Right hindlimb (tissue), 1 donor: ENCODE measurements around the gene TOX4.
"Not testable (repeated sequence)": the region's sequence is repeated elsewhere in the genome, so short reads cannot be mapped to it uniquely, and the experiment has no call there.

Source experiments
- DNase-seq: peaks from one replicate; pipeline ENCODE4 v3.0.0-alpha.2; 2018

Gene TOX4

DNA sequence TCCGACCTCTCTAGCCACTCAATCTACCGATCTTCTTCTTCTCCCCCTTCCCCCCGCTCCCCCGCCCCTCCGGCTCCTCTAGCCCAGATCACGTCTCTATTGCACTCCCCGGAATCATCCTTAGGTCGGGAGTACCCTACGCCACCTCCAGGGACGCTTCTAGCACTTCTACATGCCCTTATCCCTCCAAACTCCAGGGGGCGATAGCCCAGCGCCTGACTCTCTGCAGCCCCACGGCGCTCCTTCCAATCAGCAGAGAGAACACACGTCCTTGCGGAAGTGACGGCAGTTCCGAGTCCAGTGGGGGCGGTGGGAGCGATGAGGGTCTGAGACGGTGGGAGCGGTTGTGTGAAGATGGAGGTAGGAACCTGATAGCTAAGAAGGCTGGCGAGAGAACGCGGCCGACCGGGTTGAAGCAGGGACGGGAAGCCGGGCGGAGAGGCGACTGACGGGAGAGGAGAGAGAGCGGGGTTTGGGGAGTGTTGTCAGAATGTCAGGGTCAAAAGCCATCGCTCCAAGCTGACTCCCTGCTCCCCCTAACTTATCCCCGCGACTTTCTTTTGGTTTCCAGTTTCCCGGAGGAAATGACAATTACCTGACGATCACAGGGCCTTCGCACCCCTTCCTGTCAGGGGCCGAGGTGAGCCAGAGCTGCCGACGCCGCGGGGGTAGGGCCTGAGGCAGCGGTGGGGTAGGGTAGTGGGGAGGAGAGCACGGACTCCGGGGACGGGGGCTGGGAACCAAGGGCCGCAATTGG, at the start of gene TOX4, which contains the start of gene RAB2B:
Gene TOX4 (plus strand): TSS at position 271 of the 757 bp plus-strand sequence. CDS start 84 bp downstream, at position 355.
Gene RAB2B (minus strand): TSS at position 35 of the 757 bp plus-strand sequence. CDS start 87 bp downstream, outside the sequence.
- peak; percentile 99 for DNase-seq

GRCh38 chr14:21428930-21429329, 48.1 kb upstream of the TOX4 start:
- peak; percentile 44 for DNase-seq

DNA sequence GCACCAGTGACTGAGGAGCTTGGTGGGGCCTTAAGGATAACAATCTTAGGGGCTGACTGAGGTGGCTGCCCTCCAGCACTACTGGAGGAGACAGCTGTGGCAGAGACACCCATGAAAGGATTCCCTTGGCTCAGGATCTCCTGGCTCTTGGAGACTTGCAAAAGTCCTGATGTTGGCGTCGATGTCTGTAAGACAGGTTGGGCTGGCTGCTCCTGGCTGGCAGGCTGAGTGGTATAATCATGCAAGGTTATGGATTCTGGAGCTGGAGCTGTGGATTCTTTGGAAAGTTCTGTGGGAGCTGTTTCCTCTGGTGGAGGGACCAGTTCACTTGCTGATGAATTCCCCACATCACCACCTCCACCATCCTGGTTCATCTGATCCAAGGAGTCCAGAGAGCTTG, 45.9 kb upstream of the TOX4 start:
- DNase-seq: no peak

DNA sequence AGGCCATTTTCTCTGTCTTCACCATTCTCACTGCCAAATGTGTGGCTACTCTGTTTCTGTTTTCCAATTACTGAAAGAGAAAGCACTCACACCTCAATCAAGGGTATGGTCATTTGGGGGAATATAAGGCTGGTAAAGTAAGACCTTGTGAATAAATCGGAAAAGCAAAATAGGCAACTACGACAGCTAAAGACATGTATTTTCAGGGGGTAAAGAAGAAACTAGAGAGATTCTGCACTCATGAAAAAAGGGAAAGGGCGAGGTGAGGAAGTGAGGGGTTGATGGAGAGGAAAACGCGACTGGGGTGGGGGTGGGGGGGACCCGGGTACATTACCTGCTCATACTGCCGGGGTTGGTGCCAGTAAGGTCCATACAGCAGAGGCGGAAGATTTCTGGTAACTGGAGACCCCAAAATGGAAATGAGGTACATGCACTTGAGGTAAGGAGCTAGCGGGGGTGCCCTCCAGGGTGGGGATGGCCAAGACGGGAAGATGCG, 40.4 kb upstream of the TOX4 start:
- DNase-seq: no peak

GRCh38 chr14:21437063-21437901, 39.7 kb upstream of the TOX4 start:
- DNase-seq: peak; percentile 100

DNA sequence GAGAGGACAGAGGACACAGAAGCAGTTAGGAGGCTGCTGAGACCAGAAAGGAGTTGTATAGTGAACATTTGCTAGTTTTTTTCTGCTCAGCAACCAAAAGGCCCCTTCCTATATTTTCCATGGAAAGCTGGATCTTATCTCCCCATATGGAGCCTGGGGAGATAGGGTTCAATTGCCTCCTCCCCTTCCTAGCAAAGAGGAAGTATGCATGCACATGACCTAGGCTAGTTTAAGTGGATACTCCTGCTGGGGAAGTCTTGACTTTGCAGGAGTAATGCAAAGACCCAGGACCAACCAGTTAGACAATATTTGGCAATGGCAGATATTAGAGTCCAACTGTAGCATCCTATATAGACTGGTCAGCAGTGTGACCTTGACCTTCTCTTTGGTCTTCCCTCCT, 36.1 kb upstream of the TOX4 start:
- no peak for DNase-seq

- not testable (repeated sequence) for DNase-seq
Observed at GRCh38 chr14:21442657-21443056, 34.3 kb upstream of the TOX4 start.

DNA sequence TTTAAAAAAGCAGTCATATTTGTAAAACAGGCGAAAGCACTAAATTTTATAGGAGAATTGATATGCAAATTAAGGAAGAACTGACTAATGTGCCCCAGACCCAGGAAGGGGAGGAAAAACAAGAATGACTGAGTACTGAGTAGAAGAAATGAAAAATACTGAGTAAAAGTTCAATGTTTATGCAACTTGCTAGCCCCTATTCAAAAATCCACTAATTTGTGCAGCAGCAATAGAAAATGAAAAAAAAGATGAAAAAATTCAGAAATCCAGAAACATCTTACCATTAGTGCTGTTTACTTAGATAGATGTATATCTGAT, 27.1 kb upstream of the TOX4 start:
- no peak for DNase-seq

DNA sequence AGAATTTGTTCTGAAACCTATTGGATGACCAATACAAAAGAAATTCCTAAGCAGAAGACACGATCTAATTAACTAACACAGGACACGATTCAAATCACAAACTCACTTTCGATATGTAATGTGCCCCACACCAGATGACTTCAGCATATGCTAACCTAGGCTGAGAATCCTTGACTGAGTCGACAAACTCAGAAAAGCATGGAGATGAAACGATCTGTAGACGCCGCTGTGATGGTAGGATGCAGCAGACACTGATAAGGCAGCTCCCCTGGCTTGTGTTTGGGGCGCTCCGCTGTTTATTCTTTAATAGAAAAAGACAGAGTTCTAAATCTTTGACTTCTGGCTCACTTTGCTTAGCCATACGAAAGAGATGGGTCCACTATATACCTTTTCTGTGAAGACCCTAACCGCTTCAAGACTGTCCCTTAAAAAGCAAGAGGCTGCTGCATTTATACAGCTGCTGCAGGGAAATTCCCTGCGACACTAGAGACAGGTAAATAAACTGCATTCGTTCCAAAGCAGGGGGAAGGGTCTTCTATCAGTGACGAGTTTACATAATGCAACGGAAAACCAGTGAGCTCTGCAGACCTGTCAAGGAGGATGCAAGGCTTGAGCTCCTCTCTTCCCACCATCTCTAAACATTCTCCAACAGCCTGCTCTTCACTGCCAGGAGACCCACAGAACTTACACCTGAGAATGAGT, 22.0 kb upstream of the TOX4 start:
- no peak for DNase-seq

- no peak for DNase-seq
Observed at GRCh38 chr14:21455592-21455911, 21.4 kb upstream of the TOX4 start.

DNA sequence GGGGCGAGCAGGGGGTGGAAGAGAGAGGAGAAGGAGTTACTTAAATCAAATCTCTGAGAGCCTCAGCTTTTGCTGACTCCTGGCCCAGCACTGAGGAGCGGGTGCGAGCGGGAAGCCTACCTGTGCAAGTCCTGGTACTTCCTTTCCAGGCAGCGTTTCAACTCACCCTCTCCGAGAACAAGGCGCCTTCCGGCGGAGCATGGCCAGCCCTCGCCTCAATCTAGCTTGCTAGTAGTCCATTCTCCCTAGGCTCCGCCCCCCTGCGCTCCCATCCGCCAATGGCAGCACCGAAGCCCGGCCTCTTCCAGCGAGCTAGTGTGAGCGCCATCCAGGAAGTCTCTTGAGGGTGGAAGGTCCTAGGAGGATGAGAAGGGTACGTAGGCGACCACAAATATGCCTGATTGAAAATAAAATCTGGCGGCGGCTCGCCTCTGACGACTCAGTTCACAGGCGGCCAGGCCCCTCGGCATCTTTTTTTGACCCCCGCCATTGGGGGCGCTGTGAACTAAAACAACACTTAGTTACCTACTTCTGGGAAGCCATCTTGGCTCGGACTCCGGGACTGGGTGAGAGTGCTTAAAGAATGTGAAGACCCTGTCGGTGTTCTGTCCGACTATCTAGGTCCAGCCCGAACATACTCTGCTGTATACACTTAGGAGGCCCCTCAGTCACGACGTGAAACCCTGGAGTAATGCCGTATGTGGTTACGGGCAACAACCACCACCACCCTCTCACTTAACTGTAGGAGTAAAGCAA, 20.9 kb upstream of the TOX4 start, which contains the start of gene CHD8:
Gene CHD8 (minus strand): TSS at position 212 of the 756 bp plus-strand sequence. CDS start 24,480 bp downstream, outside the sequence.
- DNase-seq: peak; percentile 100

- DNase-seq: no peak
Observed at GRCh38 chr14:21467616-21468015, 9.4 kb upstream of the TOX4 start.

DNA sequence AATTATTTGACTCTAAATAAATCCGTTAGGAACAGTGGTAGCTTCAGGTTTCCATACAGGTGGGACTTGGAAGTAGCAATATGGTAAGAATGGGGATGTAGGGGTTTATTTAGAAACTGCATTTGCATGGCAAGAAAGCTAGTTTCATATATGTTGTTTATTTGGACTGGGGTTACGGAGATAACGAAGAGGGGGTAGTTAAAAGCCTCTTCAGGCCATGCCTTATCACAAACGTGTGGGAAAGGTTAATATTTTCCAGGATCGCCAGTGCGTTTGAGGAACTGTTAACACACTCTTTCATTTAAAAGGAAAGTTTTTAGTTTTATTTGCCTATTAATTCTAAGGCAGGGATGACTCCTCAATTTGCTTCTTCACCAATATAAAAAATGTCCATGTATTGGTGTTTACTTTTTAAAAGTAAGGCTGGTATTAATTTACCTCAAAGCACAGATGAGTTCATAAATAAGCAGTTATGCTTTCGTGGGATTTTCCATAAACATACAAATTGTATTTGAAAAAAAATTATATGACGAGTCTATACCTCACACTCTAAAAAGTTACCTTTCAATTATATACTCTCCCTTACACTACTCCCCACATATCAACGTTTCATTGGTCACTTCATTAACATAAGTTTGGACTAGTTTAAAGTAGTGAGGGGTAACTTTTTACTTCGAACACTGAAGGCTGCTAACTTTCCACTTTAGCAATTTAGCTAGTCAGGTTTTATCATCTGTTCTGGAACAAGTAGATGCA, 1.1 kb upstream of the TOX4 start:
- DNase-seq: no peak

- no peak for DNase-seq
Observed at GRCh38 chr14:21476523-21476924, 471 bp upstream of the TOX4 start.

DNA sequence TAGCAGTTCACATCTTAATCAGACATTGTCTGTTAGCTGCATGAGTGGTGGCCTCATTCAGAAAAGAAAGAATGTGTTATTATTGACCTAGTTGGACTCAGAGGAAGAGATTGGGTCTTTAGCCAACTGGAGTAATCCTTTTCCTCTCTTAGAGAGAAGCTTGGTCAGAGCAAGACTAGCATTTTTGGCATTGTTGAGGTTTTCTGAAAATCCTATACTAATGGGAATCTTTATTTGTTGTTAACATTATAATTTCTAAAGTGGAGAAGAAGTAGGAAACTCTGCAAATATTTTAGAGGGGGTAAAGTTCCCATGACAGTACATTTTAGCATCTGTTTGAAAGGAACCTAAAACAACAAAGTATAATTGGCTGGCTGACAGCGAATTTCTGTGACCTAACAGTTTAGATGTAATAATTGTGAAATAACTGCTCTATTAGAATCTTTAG, 9.7 kb downstream of the TOX4 start:
- DNase-seq: no peak

DNA sequence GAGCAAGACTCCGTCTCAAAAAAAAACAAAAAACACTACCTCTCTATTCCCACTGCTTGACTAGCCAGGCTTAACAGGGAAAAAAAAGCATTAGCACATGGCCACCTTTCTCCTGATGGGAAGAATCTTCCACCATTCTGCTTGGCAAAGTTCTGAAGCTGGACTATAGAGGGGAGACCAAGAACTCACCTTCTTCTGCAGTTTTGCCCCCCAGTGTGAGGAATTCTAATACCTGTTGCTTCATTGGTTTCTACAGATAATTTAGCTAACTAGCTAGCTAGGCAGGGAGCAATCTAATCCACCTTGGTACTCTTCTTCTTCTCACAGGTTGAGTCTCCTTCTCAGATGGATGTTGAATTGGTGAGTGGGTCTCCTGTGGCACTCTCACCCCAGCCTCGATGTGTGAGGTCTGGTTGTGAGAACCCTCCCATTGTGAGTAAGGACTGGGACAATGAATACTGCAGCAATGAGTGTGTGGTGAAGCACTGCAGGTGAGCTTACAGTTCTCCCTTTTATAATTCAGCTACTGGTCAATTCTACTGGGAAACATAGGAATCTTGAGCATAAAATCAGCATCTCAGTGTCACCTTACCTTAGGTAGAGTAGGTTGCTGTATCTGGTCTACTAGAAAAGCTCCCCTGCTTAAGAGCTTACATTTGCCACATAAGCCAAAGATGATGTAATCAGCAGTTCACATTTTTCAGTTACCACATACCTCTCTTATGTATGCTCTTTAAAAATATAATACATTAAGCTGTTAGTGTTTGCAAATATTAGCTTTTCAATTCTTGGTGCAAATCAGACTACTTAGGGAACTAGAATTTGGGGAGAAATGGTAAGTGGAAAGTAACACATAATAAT, 18.1 kb downstream of the TOX4 start:
- no peak for DNase-seq

DNA sequence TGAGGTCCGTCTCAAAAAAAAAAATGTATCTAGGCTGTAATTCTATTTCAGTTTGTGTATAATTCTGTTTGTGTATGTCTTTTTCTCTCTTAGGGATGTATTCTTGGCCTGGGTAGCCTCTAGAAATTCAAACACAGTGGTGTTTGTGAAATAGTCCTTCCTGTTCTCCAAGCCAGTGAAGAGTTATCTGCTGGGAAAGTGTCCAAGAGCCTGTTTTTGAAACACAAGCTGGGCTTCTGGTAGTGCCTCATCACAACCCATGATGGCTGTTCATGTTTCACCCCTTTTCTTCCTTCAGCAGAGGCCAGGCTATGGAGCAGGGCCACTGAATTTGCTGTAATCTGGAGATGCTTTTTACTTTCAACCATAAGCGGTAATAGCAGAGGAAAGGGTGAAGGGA, 19.5 kb downstream of the TOX4 start:
- no peak for DNase-seq

DNA sequence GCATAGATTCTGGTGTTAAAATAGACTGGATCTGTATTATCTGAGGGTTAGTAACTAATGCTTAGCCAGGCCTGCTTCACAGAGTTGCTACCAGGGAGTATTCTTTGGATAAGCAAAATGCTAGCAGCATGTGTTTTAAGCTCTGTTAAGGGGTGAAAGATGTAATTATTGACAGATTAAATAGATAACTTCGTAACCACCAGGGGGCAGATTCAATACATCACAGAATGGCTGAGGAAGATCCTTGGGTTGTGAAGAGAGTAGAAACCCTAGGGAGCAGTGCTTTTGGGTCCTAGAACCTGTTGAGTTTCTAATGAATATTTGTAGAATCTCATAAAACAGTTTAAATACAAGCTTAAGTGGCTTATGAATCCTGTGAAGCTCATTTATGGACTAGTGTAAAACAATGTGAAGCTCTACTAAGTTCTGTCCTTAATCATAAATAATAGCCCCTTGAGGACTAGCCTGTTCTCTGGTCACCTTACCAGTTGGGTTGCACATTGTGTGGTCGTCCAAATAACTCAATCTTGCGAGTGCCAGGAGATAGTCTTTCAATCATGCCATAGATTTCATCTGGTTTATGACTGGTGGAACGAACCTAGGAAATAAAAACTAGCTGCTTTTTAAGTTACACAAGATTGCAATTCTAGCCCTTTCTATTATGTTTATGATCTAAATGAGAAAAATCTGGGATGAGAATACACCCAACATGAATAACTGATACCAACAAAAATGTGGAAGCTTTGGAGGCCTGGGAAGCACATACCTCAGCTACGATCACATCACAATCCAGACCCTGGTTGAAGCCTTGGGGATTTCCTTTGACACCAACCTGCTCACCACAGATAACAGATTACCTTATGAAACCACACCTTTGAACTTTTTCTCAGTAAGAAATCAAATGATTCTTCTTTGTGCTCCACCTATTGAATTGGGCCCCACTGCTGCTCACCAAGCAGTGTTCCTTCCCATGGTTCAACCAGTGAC, 21.8 kb downstream of the TOX4 start:
- DNase-seq: no peak

DNA sequence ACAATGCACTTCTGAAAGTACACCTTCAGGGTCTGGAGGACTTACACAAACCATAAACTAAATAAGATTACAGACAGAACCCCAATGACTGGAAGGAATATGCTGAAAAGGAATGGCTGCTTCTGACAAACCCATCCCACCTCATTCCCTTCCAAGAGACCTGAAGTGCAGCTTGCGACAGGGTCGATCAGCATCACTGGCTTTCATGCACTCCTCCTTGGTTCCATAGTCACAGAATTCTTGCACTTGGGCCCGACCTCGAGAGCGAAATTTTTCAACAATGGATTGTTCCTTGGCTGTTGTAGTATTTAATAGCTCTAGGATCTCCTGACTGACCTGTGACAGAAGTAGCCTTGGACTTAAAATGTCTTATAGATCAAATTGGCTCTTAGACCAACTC, 24.6 kb downstream of the TOX4 start:
- no peak for DNase-seq
